ENCODE data around the gene ASB13.

ASB13 gene

DNA sequence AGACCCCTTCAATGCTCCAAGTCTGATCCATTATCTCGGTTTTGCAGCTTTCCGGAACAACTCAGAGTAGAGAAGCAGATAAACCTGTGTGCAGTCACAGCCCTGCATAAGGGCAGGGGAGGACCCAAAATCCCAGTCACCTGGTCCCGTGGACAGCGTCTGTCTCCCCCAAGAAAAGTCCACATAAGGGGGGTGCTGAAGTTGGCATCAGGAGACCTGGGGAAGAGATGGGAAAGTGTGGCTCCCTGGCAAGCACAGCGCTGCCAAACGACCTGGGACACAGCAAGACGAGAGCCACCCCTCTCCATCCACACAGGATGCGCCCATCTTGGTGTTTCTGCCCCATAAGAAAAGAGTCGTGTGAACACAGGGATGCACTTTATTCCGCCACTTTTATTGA, 27.9 kb downstream of the ASB13 start:
- in situ Hi-C loops (cut with HindIII; ENCODE audit: low sequenced_read_pairs), result no loop called here
- TF ChIP-seq, protein P1, sequence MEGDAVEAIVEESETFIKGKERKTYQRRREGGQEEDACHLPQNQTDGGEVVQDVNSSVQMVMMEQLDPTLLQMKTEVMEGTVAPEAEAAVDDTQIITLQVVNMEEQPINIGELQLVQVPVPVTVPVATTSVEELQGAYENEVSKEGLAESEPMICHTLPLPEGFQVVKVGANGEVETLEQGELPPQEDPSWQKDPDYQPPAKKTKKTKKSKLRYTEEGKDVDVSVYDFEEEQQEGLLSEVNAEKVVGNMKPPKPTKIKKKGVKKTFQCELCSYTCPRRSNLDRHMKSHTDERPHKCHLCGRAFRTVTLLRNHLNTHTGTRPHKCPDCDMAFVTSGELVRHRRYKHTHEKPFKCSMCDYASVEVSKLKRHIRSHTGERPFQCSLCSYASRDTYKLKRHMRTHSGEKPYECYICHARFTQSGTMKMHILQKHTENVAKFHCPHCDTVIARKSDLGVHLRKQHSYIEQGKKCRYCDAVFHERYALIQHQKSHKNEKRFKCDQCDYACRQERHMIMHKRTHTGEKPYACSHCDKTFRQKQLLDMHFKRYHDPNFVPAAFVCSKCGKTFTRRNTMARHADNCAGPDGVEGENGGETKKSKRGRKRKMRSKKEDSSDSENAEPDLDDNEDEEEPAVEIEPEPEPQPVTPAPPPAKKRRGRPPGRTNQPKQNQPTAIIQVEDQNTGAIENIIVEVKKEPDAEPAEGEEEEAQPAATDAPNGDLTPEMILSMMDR (IDR thresholded peaks at IDR 0.05; ENCODE audit: low read depth, low read length, missing control alignments), result no peak
- DNase-seq (ENCODE audit: low read depth), result no peak
- H3K4me3 ChIP-seq (ENCODE audit: low read depth, low read length), result no peak overlapping the region

DNA sequence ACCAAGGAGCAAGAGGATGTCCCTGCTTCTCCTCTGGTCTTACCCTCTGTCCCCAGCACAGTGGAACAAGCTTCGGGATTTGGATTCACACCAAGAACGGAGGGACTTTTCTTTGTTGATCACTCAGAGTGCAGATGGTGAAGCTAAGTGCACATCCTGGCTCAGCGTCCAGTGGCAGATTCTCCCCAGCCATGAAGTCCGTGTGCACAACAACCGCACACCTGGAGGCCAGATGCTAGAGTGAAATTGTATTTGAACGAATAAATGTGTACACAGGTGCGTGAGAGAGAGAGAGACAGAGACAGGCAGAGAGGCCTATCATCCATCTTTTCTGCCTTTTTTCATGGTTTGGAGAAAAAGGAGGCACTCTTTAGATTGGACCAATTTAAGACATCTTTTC, 31.5 kb downstream of the ASB13 start:
- no peak for DNase-seq (ENCODE audit: low read depth)
- no peak overlapping the region for H3K4me3 ChIP-seq (ENCODE audit: low read depth, low read length)
- in situ Hi-C loops (cut with HindIII; ENCODE audit: low sequenced_read_pairs), result loop anchor here (5.0 kb wide), 1 partner anchor 37 kb away; no protein-coding TSS in a partner anchor
- TF ChIP-seq, protein P1 (IDR thresholded peaks at IDR 0.05; ENCODE audit: low read depth, low read length, missing control alignments), result no peak

DNA sequence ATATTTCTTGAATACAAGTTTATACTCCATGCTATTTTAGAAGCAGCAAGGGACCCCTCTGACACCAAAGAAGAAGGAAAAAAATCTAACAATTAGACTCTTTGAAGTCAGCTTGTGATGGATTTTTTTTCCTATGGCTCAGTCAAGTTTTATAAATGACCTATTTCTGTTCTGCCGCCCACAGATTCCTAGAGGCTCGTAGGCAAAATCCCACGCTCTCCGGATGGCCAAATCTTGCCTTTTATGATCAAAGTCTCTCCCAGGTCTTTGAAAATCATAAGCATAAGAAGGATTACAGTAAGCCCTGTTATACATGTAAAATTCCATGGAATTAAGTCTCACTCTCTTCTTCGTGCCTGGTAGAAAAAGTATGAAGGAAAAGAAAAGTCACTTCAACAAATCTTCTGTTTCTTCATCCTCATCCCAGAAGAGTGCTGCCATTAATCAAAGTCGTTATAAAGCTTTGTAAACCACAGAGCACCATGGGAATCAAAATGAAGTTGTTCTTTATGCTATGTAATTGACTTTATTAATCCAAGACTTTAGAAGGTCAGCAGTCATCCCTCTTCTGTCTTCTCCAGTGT, 33.1 kb downstream of the ASB13 start:
- H3K4me3 ChIP-seq (ENCODE audit: low read depth, low read length), result no peak overlapping the region
- no peak for DNase-seq (ENCODE audit: low read depth)
- in situ Hi-C loops (cut with HindIII; ENCODE audit: low sequenced_read_pairs), result loop anchor here (5.0 kb wide), 1 partner anchor 39 kb away; no protein-coding TSS in a partner anchor
- TF ChIP-seq, protein P1 (IDR thresholded peaks at IDR 0.05; ENCODE audit: low read depth, low read length, missing control alignments), result no peak

DNA sequence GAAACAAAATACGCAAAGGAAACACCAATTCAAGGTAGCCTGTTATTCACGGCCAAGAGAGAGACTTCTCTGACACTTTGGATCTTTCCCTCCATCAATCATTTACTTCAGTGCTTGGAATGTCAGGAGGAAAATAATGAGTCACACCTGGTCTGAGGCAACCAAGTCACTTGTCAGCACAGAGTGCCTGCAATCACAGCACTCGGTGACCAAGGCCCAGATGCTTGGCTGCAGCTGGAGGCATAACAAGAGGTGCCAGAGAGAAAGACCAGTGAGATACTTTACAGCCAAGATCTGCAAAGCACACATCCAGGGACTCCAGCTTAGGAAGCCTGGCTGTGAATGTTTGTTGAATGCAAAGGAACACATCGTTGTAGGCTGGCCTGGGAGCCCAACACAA, 33.9 kb downstream of the ASB13 start:
- in situ Hi-C loops (cut with HindIII; ENCODE audit: low sequenced_read_pairs), result loop anchor here (5.0 kb wide), 1 partner anchor 40 kb away; no protein-coding TSS in a partner anchor
- no peak overlapping the region for H3K4me3 ChIP-seq (ENCODE audit: low read depth, low read length)
- no peak for DNase-seq (ENCODE audit: low read depth)
- TF ChIP-seq, protein P1 (IDR thresholded peaks at IDR 0.05; ENCODE audit: low read depth, low read length, missing control alignments), result no peak

DNA sequence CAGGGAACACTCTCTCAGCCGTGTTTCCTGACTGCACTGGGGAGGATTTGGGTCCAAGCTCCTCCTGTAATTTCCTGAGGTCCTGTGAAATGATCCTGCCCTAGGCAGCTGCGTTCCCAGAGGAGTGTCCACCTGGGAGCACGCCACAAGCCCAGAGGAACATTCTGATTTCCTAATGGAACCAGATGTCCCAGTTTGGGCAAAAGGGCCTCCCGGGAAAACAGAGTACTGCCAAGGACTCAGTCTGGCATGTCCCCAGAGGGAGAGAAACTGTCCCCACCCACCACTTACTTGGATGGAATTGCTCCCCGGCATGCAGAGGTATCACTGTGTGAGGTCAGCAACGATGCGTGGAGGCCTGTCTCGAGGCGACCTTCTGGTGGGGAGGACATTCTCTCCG, 34.5 kb downstream of the ASB13 start:
- TF ChIP-seq, protein P1 (IDR thresholded peaks at IDR 0.05; ENCODE audit: low read depth, low read length, missing control alignments), result no peak
- no peak for DNase-seq (ENCODE audit: low read depth)
- no peak overlapping the region for H3K4me3 ChIP-seq (ENCODE audit: low read depth, low read length)
- in situ Hi-C loops (cut with HindIII; ENCODE audit: low sequenced_read_pairs), result loop anchor here (5.0 kb wide), 1 partner anchor 40 kb away; no protein-coding TSS in a partner anchor

DNA sequence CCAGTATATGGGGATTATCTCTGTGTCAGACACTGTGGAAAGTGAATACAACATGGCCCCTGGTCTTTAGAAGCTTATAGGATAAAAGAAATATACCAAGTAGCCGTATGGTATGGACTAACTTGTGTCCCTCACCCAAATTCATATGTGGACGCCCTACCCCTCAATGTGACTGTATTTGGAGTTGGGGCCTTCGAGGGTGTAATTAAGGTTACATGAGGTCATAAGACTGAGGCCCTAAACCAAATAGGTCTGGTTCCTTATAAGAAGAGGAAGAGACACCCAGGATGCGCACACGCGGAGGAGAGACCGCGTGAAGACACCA, 36.3 kb downstream of the ASB13 start:
- in situ Hi-C loops (cut with HindIII; ENCODE audit: low sequenced_read_pairs), result loop anchor here (5.0 kb wide), 1 partner anchor 42 kb away; no protein-coding TSS in a partner anchor
- H3K4me3 ChIP-seq (ENCODE audit: low read depth, low read length), result no peak overlapping the region
- TF ChIP-seq, protein P1 (IDR thresholded peaks at IDR 0.05; ENCODE audit: low read depth, low read length, missing control alignments), result no peak
- no peak for DNase-seq (ENCODE audit: low read depth)
